Astrocyte of the cerebellum (primary cell): ENCODE data around the gene GPR142.

Experiments
- DNase-seq: peaks from one replicate; pipeline ENCODE4 v3.0.0-alpha.2; 2011; ENCODE audit warnings: low read depth
- H3K4me3 ChIP-seq: 2 replicates; pipeline ENCODE4 v1.5.1; 2011; ENCODE audit warnings: mild to moderate bottlenecking, low read depth, low read length, moderate library complexity
- CTCF ChIP-seq: IDR thresholded peaks from 2 replicates; pipeline ENCODE4 v1.5.1; 2012; ENCODE audit warnings: low read length, low read depth, moderate library complexity, mild to moderate bottlenecking; ENCODE audit errors: missing control alignments
- in situ Hi-C: cut with HindIII; loops from 2 replicates; pipeline ENCODE4 v1.10.0; 2017; ENCODE audit warnings: low sequenced_read_pairs

Gene GPR142

GRCh38 chr17:74343121-74343520 lies 24.2 kb upstream of the GPR142 start:
- no peak overlapping the region for H3K4me3 ChIP-seq
- TF ChIP-seq CTCF, result no peak
- in situ Hi-C loops, result no loop called here

GRCh38 chr17:74343526-74344284 lies 23.6 kb upstream of the GPR142 start:
- H3K4me3 ChIP-seq, result no peak overlapping the region
- DNase-seq, result no peak
- in situ Hi-C loops, result no loop called here
- no peak for TF ChIP-seq CTCF

More at GRCh38 chr17:74343121-74343520, 24.2 kb upstream of the GPR142 start:
- no peak for DNase-seq

- TF ChIP-seq CTCF, result no peak
- in situ Hi-C loops, result loop anchor here (5.0 kb wide), 2 partner anchors 42 to 93 kb away; no protein-coding TSS in a partner anchor
- no peak for DNase-seq
- no peak overlapping the region for H3K4me3 ChIP-seq
Measured at GRCh38 chr17:74344658-74345057, 22.6 kb upstream of the GPR142 start.

- no peak overlapping the region for H3K4me3 ChIP-seq
- in situ Hi-C loops, result loop anchor here (5.0 kb wide), 2 partner anchors 43 to 92 kb away; no protein-coding TSS in a partner anchor
- DNase-seq, result no peak
- no peak for TF ChIP-seq CTCF
Measured at GRCh38 chr17:74345433-74346241, 21.7 kb upstream of the GPR142 start.

GRCh38 chr17:74347646-74348045 lies 19.7 kb upstream of the GPR142 start:
- H3K4me3 ChIP-seq, result no peak overlapping the region
- in situ Hi-C loops, result loop anchor here (5.0 kb wide), 2 partner anchors 45 to 90 kb away; no protein-coding TSS in a partner anchor
- DNase-seq, result no peak
- no peak for TF ChIP-seq CTCF

- no peak for DNase-seq
- no peak for TF ChIP-seq CTCF
- in situ Hi-C loops, result loop anchor here (5.0 kb wide), 2 partner anchors 47 to 88 kb away; no protein-coding TSS in a partner anchor
- H3K4me3 ChIP-seq, result no peak overlapping the region
Measured at GRCh38 chr17:74349120-74349519, 18.2 kb upstream of the GPR142 start.
